ENCODE data around the gene NCKAP5. TPM values are rescaled to one million over a fixed set of nuclear protein-coding genes. Genes with fewer than 3 reads are reported as not detected.

NCKAP5 gene
- total and polyA plus RNA-seq, 7 experiments from 2014 or later = 0.12 TPM; not detected in 6

DNA sequence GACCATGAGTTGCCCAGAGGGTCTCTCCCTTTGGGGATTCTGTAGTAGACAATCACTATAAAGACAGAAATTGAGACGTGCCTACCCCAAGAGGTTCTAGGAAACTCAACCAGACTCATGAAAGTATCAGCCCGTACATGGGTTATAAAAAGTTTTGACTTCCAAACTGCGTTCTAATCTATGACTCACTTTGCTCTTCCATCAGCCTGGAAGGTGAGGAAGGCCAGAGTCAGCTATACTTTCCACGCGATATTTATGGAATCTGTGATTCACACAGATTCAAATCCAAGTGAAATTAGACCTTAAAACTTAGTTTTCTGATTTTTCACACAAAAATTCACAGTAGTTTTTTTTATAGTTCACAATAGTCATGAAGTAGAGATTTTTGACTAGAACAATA is 890.6 kb downstream of the NCKAP5 start:
- H3K4me3 Mint-ChIP-seq = no peak overlapping the region
- POLR2A ChIA-PET = no interaction called here
- no peak for DNase-seq

DNA sequence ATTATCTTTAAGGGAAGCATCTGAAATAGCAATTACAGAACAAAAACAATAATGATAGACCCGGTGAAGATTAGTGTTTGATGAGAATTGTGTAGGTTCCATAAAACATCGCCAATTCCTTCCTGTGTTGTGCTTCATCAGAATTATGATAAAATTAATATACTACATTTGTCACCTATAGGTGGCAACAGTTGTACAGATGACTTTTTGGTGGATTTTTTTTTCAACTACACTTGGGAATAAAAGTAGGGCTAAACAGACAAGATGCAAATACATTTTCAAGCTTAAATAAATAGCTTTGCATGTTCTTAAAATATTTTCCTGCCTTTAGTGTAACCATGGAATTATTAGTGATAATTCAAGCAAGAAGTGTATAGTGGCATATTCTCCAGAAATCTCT is 891.3 kb downstream of the NCKAP5 start:
- intact Hi-C loops (cut with micrococcal nuclease) = no loop called here
- Histone ChIP-seq H3K27me3 (ENCODE audit: control insufficient read depth in 2 of 2, insufficient read depth in 2 of 2, low read length in 2 of 2) (no peaks in the 10 kb centered on the region), H3K4me1 (ENCODE audit: control insufficient read depth in 2 of 2, insufficient read depth in 2 of 2, low read length in 2 of 2) (no peaks in the 10 kb centered on the region), H3K36me3 (ENCODE audit: control insufficient read depth in 2 of 3, insufficient read depth in 3 of 3, low read length in 3 of 3) (no peaks in the 10 kb centered on the region), H3K4me3 (ENCODE audit: low read length) (no peak overlapping the region), H3K27ac (ENCODE audit: low read depth, low read length) (no peak overlapping the region), H3K9me3 (ENCODE audit: control insufficient read depth in 2 of 3, low read length in 3 of 3) (no peaks in the 10 kb centered on the region)
- no peak overlapping the region for H3K27ac Mint-ChIP-seq
- DNase-seq (no peak), ATAC-seq (no peak)
- H3K4me1 Mint-ChIP-seq = no peaks in the 10 kb centered on the region
- H3K4me3 Mint-ChIP-seq = no peak overlapping the region
- peaks cover 0 to 8% (median 0%) of the 10 kb centered on the region in 11 donors for H3K9me3 Mint-ChIP-seq
- CTCF ChIA-PET = no interaction called here
- no peaks in the 10 kb centered on the region for H3K36me3 Mint-ChIP-seq
- H3K27me3 Mint-ChIP-seq = peaks cover 10 to 40% (median 25%) of the 10 kb centered on the region in 5 donors
- POLR2A ChIA-PET = no interaction called here

More for the DNA sequence above, 890.6 kb downstream of the NCKAP5 start:
- no peak for ATAC-seq
- H3K4me1 Mint-ChIP-seq = no peaks in the 10 kb centered on the region
- CTCF ChIA-PET = no interaction called here
- no peaks in the 10 kb centered on the region for H3K27me3 ChIP-seq (ENCODE audit: control insufficient read depth in 2 of 2, insufficient read depth in 2 of 2, low read length in 2 of 2)
- H3K27ac ChIP-seq (ENCODE audit: low read depth, low read length) = no peak overlapping the region
- H3K27ac Mint-ChIP-seq = no peak overlapping the region
- no peaks in the 10 kb centered on the region for H3K9me3 ChIP-seq (ENCODE audit: control insufficient read depth in 2 of 3, low read length in 3 of 3)
- H3K4me1 ChIP-seq (ENCODE audit: control insufficient read depth in 2 of 2, insufficient read depth in 2 of 2, low read length in 2 of 2) = no peaks in the 10 kb centered on the region
- H3K4me3 ChIP-seq (ENCODE audit: low read length) = no peak overlapping the region
- intact Hi-C loops (cut with micrococcal nuclease) = no loop called here
- H3K36me3 ChIP-seq (ENCODE audit: control insufficient read depth in 2 of 3, insufficient read depth in 3 of 3, low read length in 3 of 3) = no peaks in the 10 kb centered on the region
- H3K9me3 Mint-ChIP-seq = peaks cover 0 to 8% (median 0%) of the 10 kb centered on the region in 11 donors
- peaks cover 5 to 35% (median 18%) of the 10 kb centered on the region in 5 donors for H3K27me3 Mint-ChIP-seq
- H3K36me3 Mint-ChIP-seq = no peaks in the 10 kb centered on the region

DNA sequence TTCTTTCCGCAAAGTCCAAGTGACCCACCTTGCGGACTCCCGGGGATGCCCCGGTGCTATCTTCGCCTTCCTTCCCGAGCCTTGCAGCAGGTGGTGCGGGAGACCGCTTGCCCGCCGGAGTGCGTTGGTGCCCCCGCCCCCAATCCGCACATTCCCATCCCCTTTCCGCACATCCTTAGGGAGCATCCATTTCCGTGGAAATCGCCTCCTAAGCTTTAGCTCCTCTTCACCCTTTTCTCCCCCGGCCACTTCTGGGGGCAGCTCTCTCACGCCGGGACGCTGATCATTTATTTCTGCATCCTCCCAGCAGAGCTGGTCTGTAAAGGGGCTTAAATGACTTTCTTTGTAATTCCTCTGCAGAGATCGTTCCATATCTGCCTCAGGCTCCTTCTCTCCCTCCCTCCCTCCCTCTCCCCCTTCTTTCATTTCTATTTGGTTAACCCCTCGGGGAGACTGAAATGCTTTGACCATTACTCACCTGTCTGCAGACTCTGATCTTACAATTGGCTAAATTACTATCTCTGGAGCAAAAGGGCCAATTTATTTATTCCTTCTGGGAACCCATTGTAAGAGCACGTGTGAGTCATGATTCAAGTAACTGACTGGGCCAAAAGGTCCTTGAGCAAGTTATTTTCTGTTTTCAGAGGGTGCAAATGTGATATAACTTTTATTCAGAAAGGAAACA is 897.0 kb downstream of the NCKAP5 start:
- H3K27me3 Mint-ChIP-seq = peaks cover 37 to 62% (median 42%) of the 10 kb centered on the region in 5 donors
- H3K27ac ChIP-seq (ENCODE audit: low read depth, low read length) = no peak overlapping the region

DNA sequence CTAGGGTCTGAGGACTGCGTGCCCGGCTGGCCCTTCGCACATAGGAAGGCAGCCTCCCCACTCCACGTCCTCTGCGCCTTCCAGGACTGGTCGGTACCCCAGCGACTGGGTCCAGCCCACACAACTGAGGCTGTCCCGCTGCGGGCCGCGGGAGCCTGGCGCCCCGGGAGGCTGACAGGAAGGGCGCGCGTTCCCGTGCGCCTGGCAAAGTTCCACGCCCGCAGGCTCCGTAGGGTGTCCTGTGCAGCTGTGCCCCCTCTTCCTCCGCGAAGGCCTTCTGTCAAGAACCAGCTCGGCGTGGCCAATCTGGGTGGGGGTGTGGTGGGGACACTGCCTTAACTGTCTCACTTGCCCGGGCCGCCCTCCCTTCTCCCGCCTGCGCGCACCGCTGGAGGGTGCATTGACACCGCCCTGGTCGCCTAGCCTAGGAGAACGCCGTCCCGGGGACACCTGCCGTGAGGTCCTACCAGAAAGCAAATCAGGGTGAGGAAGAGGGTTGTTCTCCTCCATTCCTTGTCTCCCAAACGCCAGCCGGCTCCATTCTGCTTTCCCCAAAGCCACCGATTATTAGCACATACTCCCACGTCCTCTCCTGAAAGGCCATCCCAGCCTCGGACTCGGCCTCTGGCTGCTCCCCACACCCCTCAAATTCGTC is 897.6 kb downstream of the NCKAP5 start:
- DNase-seq (no peak), ATAC-seq (no peak)
- Histone ChIP-seq H3K9me3 (ENCODE audit: control insufficient read depth in 2 of 3, low read length in 3 of 3) (no peaks in the 10 kb centered on the region), H3K27ac (ENCODE audit: low read depth, low read length) (no peak overlapping the region), H3K4me3 (ENCODE audit: low read length) (no peak overlapping the region), H3K36me3 (ENCODE audit: control insufficient read depth in 2 of 3, insufficient read depth in 3 of 3, low read length in 3 of 3) (no peaks in the 10 kb centered on the region), H3K4me1 (ENCODE audit: control insufficient read depth in 2 of 2, insufficient read depth in 2 of 2, low read length in 2 of 2) (no peaks in the 10 kb centered on the region), H3K27me3 (ENCODE audit: control insufficient read depth in 2 of 2, insufficient read depth in 2 of 2, low read length in 2 of 2) (no peaks in the 10 kb centered on the region)
- ChIA-PET POLR2A (no interaction called here), CTCF (no interaction called here)
- Mint-ChIP-seq H3K9me3 (peaks cover 0 to 4% (median 2%) of the 10 kb centered on the region in 11 donors), H3K27me3 (peaks cover 34 to 57% (median 43%) of the 10 kb centered on the region in 5 donors), H3K4me1 (peaks cover 0 to 4% (median 0%) of the 10 kb centered on the region in 7 donors), H3K4me3 (no peak overlapping the region), H3K36me3 (no peaks in the 10 kb centered on the region), H3K27ac (no peak overlapping the region)
- intact Hi-C loops (cut with micrococcal nuclease) = no loop called here

More for the DNA sequence above, 897.0 kb downstream of the NCKAP5 start:
- no peak overlapping the region for H3K4me3 ChIP-seq (ENCODE audit: low read length)
- H3K27ac Mint-ChIP-seq = no peak overlapping the region
- DNase-seq (no peak), ATAC-seq (no peak)
- no peaks in the 10 kb centered on the region for H3K36me3 Mint-ChIP-seq
- no peaks in the 10 kb centered on the region for H3K27me3 ChIP-seq (ENCODE audit: control insufficient read depth in 2 of 2, insufficient read depth in 2 of 2, low read length in 2 of 2)
- intact Hi-C loops (cut with micrococcal nuclease) = no loop called here
- ChIA-PET CTCF (no interaction called here), POLR2A (no interaction called here)
- no peaks in the 10 kb centered on the region for H3K4me1 ChIP-seq (ENCODE audit: control insufficient read depth in 2 of 2, insufficient read depth in 2 of 2, low read length in 2 of 2)
- no peaks in the 10 kb centered on the region for H3K36me3 ChIP-seq (ENCODE audit: control insufficient read depth in 2 of 3, insufficient read depth in 3 of 3, low read length in 3 of 3)
- peaks cover 0 to 5% (median 2%) of the 10 kb centered on the region in 11 donors for H3K9me3 Mint-ChIP-seq
- no peaks in the 10 kb centered on the region for H3K9me3 ChIP-seq (ENCODE audit: control insufficient read depth in 2 of 3, low read length in 3 of 3)
- H3K4me3 Mint-ChIP-seq = no peak overlapping the region
- H3K4me1 Mint-ChIP-seq = peaks cover 0 to 4% (median 0%) of the 10 kb centered on the region in 7 donors

DNA sequence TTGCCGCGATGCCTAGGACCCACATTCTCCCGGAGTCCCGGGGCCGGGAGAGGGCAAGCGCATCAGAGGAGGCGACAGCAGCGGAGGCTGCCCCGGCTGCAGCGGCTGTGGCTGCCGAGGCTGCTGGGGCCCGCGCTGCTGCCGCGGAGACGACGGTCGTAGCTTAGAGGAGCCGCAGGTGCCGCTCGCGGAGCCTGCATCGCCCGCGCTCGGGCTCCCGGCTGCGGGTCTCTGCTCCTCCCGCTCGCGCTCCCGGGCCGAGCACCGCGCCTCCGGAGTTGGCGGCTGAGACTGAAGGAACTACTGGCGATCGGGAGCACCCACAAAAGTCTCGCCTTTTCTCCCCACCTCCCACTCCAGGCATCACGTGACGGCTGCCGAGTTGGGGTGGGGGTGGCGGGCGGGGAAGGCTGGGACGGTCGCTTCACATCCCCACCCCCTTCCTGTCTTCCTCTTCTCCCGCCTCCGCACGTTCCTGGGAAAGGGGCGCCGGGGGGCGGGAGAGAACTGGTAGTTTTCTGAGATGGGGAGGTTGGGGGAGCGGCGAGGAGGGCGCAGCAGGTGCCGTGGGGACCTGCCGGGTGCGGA is 898.3 kb downstream of the NCKAP5 start, which contains the start of gene LYPD1:
Gene LYPD1, minus strand, starts transcription at position 298 of the 588 bp plus-strand sequence. Its CDS starts 273 bp downstream, at position 25.
- POLR2A ChIA-PET = no interaction called here

DNA sequence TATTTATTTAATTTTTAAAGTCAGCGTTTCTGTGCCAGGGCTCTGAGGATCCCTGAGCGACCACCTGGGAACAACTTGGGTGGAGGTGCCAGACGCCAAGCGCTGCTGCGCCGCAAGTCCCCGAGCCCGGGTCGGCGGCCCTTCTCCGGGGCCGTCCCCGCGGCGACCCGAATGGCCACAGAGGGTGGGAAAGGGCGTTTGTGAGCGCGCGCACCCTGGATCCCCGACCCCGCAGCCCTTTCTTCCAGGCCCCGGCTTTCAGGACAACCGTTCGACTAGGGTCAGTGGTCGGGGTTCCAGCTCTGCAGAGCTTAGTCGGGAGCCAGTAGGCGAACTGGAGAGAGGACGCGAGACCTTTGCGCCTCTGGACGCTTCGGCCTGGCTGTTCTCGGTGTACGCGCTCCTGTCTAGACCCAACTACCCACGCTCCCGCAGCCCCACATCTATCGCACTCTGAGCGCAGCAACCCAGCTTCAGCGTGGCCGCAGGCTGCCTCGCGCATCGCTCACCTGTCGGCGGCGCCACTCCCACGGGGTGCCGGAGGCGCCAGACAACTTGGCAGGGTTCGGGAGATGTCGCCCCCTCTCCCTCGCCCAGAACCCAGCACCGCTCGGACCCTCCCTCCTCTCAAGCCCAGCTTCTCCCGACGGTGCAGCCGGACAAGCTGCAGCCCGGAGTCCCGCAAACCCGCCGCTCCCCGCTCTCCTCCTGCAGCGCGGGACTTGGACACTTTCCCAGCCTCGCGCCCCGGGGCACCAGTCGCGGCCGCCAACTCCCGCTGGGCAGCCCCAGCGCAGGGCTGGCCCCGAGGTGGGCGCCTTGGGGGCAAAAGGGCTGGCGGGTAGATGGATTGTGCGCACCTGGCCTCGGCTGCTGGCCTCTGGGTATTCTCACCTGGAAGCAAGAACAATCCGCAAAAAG is 899.0 kb downstream of the NCKAP5 start:
- no peaks in the 10 kb centered on the region for H3K4me1 ChIP-seq (ENCODE audit: control insufficient read depth in 2 of 2, insufficient read depth in 2 of 2, low read length in 2 of 2)
- H3K27me3 Mint-ChIP-seq = peaks cover 32 to 46% (median 43%) of the 10 kb centered on the region in 5 donors
- POLR2A ChIA-PET = no interaction called here
- no peaks in the 10 kb centered on the region for H3K36me3 ChIP-seq (ENCODE audit: control insufficient read depth in 2 of 3, insufficient read depth in 3 of 3, low read length in 3 of 3)
- intact Hi-C loops (cut with micrococcal nuclease) = no loop called here
- CTCF ChIA-PET = no interaction called here
- ATAC-seq = no peak
- peaks cover 0 to 4% (median under 1%) of the 10 kb centered on the region in 11 donors for H3K9me3 Mint-ChIP-seq
- DNase-seq = no peak
- H3K36me3 Mint-ChIP-seq = no peaks in the 10 kb centered on the region
- H3K9me3 ChIP-seq (ENCODE audit: control insufficient read depth in 2 of 3, low read length in 3 of 3) = no peaks in the 10 kb centered on the region
- no peak overlapping the region for H3K27ac Mint-ChIP-seq
- H3K27me3 ChIP-seq (ENCODE audit: control insufficient read depth in 2 of 2, insufficient read depth in 2 of 2, low read length in 2 of 2) = no peaks in the 10 kb centered on the region
- H3K4me1 Mint-ChIP-seq = peaks cover 0 to 4% (median 0%) of the 10 kb centered on the region in 7 donors
- H3K4me3 Mint-ChIP-seq = no peak overlapping the region
- no peak overlapping the region for H3K27ac ChIP-seq (ENCODE audit: low read depth, low read length)
- H3K4me3 ChIP-seq (ENCODE audit: low read length) = no peak overlapping the region

More for the DNA sequence above, 898.3 kb downstream of the NCKAP5 start, which contains the start of gene LYPD1:
- DNase-seq (no peak), ATAC-seq (no peak)
- Histone ChIP-seq H3K4me3 (ENCODE audit: low read length) (no peak within 1 kb of the TSS), H3K4me1 (ENCODE audit: control insufficient read depth in 2 of 2, insufficient read depth in 2 of 2, low read length in 2 of 2) (no peaks in the 10 kb centered on the region), H3K36me3 (ENCODE audit: control insufficient read depth in 2 of 3, insufficient read depth in 3 of 3, low read length in 3 of 3) (no peaks in the 10 kb centered on the region), H3K9me3 (ENCODE audit: control insufficient read depth in 2 of 3, low read length in 3 of 3) (no peaks in the 10 kb centered on the region), H3K27me3 (ENCODE audit: control insufficient read depth in 2 of 2, insufficient read depth in 2 of 2, low read length in 2 of 2) (no peaks in the 10 kb centered on the region), H3K27ac (ENCODE audit: low read depth, low read length) (no peak within 1 kb of the TSS)
- peaks cover 0 to 4% (median 2%) of the 10 kb centered on the region in 11 donors for H3K9me3 Mint-ChIP-seq
- intact Hi-C loops (cut with micrococcal nuclease) = no loop called here
- H3K27me3 Mint-ChIP-seq = peaks cover 34 to 54% (median 43%) of the 10 kb centered on the region in 5 donors
- H3K27ac Mint-ChIP-seq = no peak within 1 kb of the TSS
- H3K4me3 Mint-ChIP-seq = no peak within 1 kb of the TSS
- peaks cover 0 to 4% (median 0%) of the 10 kb centered on the region in 7 donors for H3K4me1 Mint-ChIP-seq
- no peaks in the 10 kb centered on the region for H3K36me3 Mint-ChIP-seq
- CTCF ChIA-PET = no interaction called here

Data from naive thymus-derived CD4-positive, alpha-beta T cell (primary cell).